Keratinocyte (primary cell): ENCODE results near the gene ADAM33. TPM values are rescaled to one million over a fixed set of nuclear protein-coding genes. Genes with fewer than 3 reads are reported as not detected.

Experiments used
- DNase-seq: peaks from one replicate; pipeline ENCODE4 v3.0.0-alpha.2; 2011; ENCODE audit warnings: low read depth, missing footprints, low spot score
- FAIRE-seq: peaks from 2 replicates; lab custom pipeline; 2011; peaks lifted over from hg19 to GRCh38; lab: Jason Lieb, UNC
- H2AFZ ChIP-seq: 2 replicates; pipeline ENCODE4 v1.6.0; 2012; ENCODE audit warnings: low read length, control low read depth, inconsistent platforms; ENCODE audit not compliant: control insufficient read depth
- H3K27ac ChIP-seq: 2 replicates; pipeline ENCODE4 v1.5.1; 2011; ENCODE audit warnings: low read length; ENCODE audit not compliant: control insufficient read depth, insufficient read depth
- H3K27me3 ChIP-seq: 3 replicates; pipeline ENCODE4 v1.6.0; 2011; ENCODE audit warnings: low read length; ENCODE audit not compliant: control insufficient read depth, insufficient read depth; ENCODE audit errors: extremely low read depth
- H3K36me3 ChIP-seq, 2 experiments: 2 replicates in 1 of 2; 3 replicates in 1 of 2; pipeline ENCODE4 v1.5.1; 2011; ENCODE audit warnings: low read length in 2 of 2, mild to moderate bottlenecking in 1 of 2; ENCODE audit not compliant: control insufficient read depth in 2 of 2, insufficient read depth in 2 of 2; ENCODE audit errors: extremely low read depth in 1 of 2
- H3K4me1 ChIP-seq: 3 replicates; pipeline ENCODE4 v1.5.1; 2011; ENCODE audit warnings: low read length; ENCODE audit not compliant: control insufficient read depth, insufficient read depth; ENCODE audit errors: extremely low read depth
- H3K4me2 ChIP-seq: 3 replicates; pipeline ENCODE4 v1.6.0; 2011; ENCODE audit warnings: low read depth, low read length; ENCODE audit not compliant: control insufficient read depth, insufficient read depth; ENCODE audit errors: extremely low read depth
- H3K4me3 ChIP-seq, 3 experiments: fragments of 200-600 bp in 1 of 3; sonication (generic) in 1 of 3; 2 replicates in 2 of 3; 3 replicates in 1 of 3; pipeline ENCODE4 v1.5.1; 2011 to 2016; ENCODE audit warnings: low read length in 3 of 3, mild to moderate bottlenecking in 3 of 3, control low read depth in 2 of 3, inconsistent platforms in 1 of 3, low read depth in 1 of 3, mixed read lengths in 1 of 3, mixed run types in 1 of 3, moderate library complexity in 1 of 3; ENCODE audit not compliant: control insufficient read depth in 2 of 3, insufficient read depth in 2 of 3; ENCODE audit errors: extremely low read depth in 1 of 3
- H3K79me2 ChIP-seq: 2 replicates; pipeline ENCODE4 v1.6.0; 2012; ENCODE audit warnings: low read length; ENCODE audit not compliant: control insufficient read depth, insufficient read depth
- H3K9ac ChIP-seq: 3 replicates; pipeline ENCODE4 v1.6.0; 2011; ENCODE audit warnings: low read length; ENCODE audit not compliant: control insufficient read depth, insufficient read depth; ENCODE audit errors: extremely low read depth
- H3K9me1 ChIP-seq: 3 replicates; pipeline ENCODE4 v1.6.0; 2011; ENCODE audit warnings: low read length; ENCODE audit not compliant: control insufficient read depth, insufficient read depth; ENCODE audit errors: extremely low read depth
- H3K9me3 ChIP-seq: 2 replicates; pipeline ENCODE4 v1.5.1; 2012; ENCODE audit warnings: low read depth, low read length; ENCODE audit not compliant: control insufficient read depth
- H4K20me1 ChIP-seq: 3 replicates; pipeline ENCODE4 v1.6.0; 2011; ENCODE audit warnings: low read length; ENCODE audit not compliant: control insufficient read depth, insufficient read depth; ENCODE audit errors: extremely low read depth
- EZH2 ChIP-seq: IDR thresholded peaks from one replicate; pipeline ENCODE4 v1.6.1; 2012; ENCODE audit warnings: inconsistent platforms, mild to moderate bottlenecking, low read length, moderate library complexity
- dilution Hi-C: fragments of 300-500 bp; cut with MboI; formaldehyde crosslinking; loops from one replicate; pipeline ENCODE4 v1.7.0; 2020; ENCODE audit warnings: low sequenced_read_pairs; ENCODE audit not compliant: extremely low pct_ligation_motif_present
- polyA plus RNA-seq, 5 experiments: library from polyadenylated mRNA; depleted of rRNA in 3 of 5; stranded (reverse) in 3 of 5; stranded (forward) in 1 of 5; unstranded in 1 of 5; fragments of >200 nt; gene quantifications; 1 replicate in 1 of 5; 2 replicates in 3 of 5; 3 replicates in 1 of 5; pipeline versions ENCODE4 v1.2.1 to v1.2.3, GENCODE V29; 2011 to 2012; ENCODE audit warnings: missing spikeins in 2 of 5, low read depth in 1 of 5, low replicate concordance in 1 of 5
- TF ChIP-seq, protein P1 (sequence below), 3 experiments: IDR thresholded peaks in 1 of 3; conservative IDR thresholded peaks in 1 of 3; optimal IDR thresholded peaks in 1 of 3; 2 replicates in 2 of 3; 3 replicates in 1 of 3; pipeline versions ENCODE3 to v1.5.1; 2011; ENCODE audit warnings: low read length in 3 of 3, mild to moderate bottlenecking in 3 of 3, moderate library complexity in 2 of 3, control low read depth in 1 of 3, inconsistent platforms in 1 of 3; ENCODE audit not compliant: insufficient read depth in 2 of 3; ENCODE audit errors: extremely low read depth in 1 of 3

The ADAM33 gene
- polyA plus RNA-seq, 1 donor (not counting 4 experiments of a cell fraction or from before 2014, with no cell fraction given), result not detected

DNA sequence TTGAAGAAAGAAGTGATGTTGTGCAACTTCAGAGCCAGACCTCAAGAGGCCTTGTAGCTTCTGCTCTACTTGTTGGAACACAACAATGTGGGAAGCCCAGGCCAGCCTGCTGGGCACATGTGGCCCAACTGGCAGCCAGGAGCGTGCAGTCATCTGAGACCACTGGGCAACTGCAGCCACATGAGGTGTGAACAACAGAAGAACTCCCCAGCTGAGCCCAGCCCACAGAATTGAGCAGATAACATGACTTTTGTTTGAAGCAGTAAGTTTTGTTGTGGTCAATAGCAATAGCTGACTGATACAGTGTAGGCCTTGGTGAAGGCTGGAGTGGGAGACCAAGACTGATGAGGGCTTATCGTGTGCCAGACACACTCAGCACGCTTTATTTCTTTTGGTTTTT is 8.6 kb upstream of the ADAM33 start:
- peaks cover 8% of the 10 kb centered on the region for H3K27me3 ChIP-seq
- dilution Hi-C loops, result no loop called here
- no peaks in the 10 kb centered on the region for H3K79me2 ChIP-seq
- DNase-seq (no peak), FAIRE-seq (no peak)
- H3K9me3 ChIP-seq, result no peaks in the 10 kb centered on the region
- no peak overlapping the region for H2AFZ ChIP-seq
- no peak overlapping the region for H3K27ac ChIP-seq
- TF ChIP-seq EZH2, result no peak
- TF ChIP-seq, protein P1, sequence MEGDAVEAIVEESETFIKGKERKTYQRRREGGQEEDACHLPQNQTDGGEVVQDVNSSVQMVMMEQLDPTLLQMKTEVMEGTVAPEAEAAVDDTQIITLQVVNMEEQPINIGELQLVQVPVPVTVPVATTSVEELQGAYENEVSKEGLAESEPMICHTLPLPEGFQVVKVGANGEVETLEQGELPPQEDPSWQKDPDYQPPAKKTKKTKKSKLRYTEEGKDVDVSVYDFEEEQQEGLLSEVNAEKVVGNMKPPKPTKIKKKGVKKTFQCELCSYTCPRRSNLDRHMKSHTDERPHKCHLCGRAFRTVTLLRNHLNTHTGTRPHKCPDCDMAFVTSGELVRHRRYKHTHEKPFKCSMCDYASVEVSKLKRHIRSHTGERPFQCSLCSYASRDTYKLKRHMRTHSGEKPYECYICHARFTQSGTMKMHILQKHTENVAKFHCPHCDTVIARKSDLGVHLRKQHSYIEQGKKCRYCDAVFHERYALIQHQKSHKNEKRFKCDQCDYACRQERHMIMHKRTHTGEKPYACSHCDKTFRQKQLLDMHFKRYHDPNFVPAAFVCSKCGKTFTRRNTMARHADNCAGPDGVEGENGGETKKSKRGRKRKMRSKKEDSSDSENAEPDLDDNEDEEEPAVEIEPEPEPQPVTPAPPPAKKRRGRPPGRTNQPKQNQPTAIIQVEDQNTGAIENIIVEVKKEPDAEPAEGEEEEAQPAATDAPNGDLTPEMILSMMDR (optimal IDR thresholded peaks at IDR 0.05 in 1 of 3, IDR thresholded peaks at IDR 0.05 in 1 of 3, conservative IDR thresholded peaks at IDR 0.05 in 1 of 3; ENCODE audit: extremely low read depth in 1 of 3, insufficient read depth in 2 of 3, low read length in 3 of 3), result no peak
- H3K9ac ChIP-seq, result no peak overlapping the region
- no peaks in the 10 kb centered on the region for H3K9me1 ChIP-seq
- H3K4me1 ChIP-seq, result no peaks in the 10 kb centered on the region
- no peaks in the 10 kb centered on the region for H3K36me3 ChIP-seq
- no peak overlapping the region for H3K4me2 ChIP-seq
- H4K20me1 ChIP-seq, result no peaks in the 10 kb centered on the region
- no peak overlapping the region for H3K4me3 ChIP-seq

DNA sequence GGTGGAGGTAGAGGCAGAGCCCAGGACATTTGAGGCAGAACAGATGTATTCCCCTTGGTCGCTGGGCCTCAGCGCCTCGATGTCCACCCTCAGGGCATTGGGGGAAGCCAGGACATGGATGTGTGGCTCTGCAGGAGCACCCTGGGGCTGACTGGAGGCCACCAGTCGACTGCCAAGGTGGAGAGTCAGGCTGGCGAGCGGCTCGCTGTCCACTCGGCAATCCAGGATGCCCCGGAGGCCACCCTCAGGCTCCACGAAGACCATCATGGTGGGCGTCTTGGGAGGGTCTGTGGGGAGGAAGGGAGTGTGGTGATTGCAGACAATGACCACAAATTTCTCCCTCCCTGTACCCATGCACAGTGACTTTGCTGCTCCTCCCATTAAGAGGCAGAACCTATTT is 8.2 kb upstream of the ADAM33 start:
- Histone ChIP-seq H3K27ac (no peak overlapping the region), H3K4me3 (no peak overlapping the region), H3K4me1 (no peaks in the 10 kb centered on the region), H3K9me1 (no peaks in the 10 kb centered on the region), H2AFZ (no peak overlapping the region), H4K20me1 (no peaks in the 10 kb centered on the region), H3K36me3 (no peaks in the 10 kb centered on the region), H3K9me3 (no peaks in the 10 kb centered on the region), H3K4me2 (no peak overlapping the region), H3K9ac (no peak overlapping the region), H3K79me2 (no peaks in the 10 kb centered on the region), H3K27me3 (peaks cover 8% of the 10 kb centered on the region)
- FAIRE-seq, result no peak
- no peak for DNase-seq
- dilution Hi-C loops, result no loop called here
- TF ChIP-seq, protein P1 (optimal IDR thresholded peaks at IDR 0.05 in 1 of 3, IDR thresholded peaks at IDR 0.05 in 1 of 3, conservative IDR thresholded peaks at IDR 0.05 in 1 of 3; ENCODE audit: extremely low read depth in 1 of 3, insufficient read depth in 2 of 3, low read length in 3 of 3), result no peak
- no peak for TF ChIP-seq EZH2
